ENCODE results near the gene SH3BP1.

SH3BP1 gene

DNA sequence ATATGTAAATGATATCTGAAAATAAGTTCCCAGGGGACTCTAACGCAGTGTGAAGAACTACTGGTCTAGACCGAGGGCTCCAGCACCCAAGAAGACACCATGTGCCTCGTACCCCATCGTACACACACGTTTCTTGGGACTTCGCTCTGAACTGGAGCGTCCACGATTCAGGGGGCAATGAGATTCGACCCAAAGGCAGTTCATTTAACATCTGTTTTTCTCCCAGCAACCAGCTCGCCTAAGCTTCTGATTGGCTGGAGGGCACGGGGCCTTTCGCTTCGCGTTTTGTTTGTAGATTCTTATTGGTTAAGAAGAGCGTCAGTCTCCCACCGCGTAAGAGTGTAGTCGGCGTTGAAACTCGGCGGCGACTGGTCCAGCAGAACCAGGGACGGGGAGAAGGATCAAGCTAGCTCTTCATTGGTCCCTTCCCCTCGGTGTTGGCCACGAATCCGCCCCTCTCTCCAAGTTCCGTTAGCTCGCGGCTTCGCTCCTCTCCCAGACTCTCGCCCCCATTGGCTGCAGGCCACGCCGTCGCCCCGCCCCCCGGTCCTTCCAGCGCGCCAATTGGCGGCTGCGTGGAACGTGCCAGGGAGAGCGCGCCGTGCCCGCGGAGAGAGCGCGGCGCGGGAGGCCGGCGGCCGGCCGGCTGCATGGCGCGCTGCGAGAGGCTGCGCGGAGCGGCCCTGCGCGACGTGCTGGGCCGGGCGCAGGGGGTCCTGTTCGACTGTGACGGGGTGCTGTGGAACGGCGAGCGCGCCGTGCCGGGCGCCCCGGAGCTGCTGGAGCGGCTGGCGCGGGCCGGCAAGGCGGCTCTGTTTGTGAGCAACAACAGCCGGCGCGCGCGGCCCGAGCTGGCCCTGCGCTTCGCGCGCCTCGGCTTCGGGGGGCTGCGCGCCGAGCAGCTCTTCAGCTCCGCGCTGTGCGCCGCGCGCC lies 18.9 kb downstream of the SH3BP1 start, which contains the start of gene PDXP:
Gene PDXP (plus strand): TSS at position 591 of the 933 bp plus-strand sequence. CDS start 60 bp downstream, at position 651.
- peak; percentile 99 to 100 for DNase-seq
- H3K9me3 ChIP-seq, result no peaks in the 10 kb centered on the region
- TF ChIP-seq, protein P1, sequence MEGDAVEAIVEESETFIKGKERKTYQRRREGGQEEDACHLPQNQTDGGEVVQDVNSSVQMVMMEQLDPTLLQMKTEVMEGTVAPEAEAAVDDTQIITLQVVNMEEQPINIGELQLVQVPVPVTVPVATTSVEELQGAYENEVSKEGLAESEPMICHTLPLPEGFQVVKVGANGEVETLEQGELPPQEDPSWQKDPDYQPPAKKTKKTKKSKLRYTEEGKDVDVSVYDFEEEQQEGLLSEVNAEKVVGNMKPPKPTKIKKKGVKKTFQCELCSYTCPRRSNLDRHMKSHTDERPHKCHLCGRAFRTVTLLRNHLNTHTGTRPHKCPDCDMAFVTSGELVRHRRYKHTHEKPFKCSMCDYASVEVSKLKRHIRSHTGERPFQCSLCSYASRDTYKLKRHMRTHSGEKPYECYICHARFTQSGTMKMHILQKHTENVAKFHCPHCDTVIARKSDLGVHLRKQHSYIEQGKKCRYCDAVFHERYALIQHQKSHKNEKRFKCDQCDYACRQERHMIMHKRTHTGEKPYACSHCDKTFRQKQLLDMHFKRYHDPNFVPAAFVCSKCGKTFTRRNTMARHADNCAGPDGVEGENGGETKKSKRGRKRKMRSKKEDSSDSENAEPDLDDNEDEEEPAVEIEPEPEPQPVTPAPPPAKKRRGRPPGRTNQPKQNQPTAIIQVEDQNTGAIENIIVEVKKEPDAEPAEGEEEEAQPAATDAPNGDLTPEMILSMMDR (IDR thresholded peaks at IDR 0.05), result peak in 1 of 2 experiments; percentile 14
- intact Hi-C loops (cut with DNase I; ENCODE audit: low total_unique reads), result no loop called here
- H3K4me3 ChIP-seq, result peak within 1 kb of the TSS; percentile 65 to 76
- H3K36me3 ChIP-seq, result no peaks in the 10 kb centered on the region
- peaks cover 0 to 41% (median 25%) of the 10 kb centered on the region in 4 donors for H3K4me1 ChIP-seq
- H3K27me3 ChIP-seq, result no peaks in the 10 kb centered on the region
- H3K27ac ChIP-seq, result peak within 1 kb of the TSS; percentile 64 to 83

DNA sequence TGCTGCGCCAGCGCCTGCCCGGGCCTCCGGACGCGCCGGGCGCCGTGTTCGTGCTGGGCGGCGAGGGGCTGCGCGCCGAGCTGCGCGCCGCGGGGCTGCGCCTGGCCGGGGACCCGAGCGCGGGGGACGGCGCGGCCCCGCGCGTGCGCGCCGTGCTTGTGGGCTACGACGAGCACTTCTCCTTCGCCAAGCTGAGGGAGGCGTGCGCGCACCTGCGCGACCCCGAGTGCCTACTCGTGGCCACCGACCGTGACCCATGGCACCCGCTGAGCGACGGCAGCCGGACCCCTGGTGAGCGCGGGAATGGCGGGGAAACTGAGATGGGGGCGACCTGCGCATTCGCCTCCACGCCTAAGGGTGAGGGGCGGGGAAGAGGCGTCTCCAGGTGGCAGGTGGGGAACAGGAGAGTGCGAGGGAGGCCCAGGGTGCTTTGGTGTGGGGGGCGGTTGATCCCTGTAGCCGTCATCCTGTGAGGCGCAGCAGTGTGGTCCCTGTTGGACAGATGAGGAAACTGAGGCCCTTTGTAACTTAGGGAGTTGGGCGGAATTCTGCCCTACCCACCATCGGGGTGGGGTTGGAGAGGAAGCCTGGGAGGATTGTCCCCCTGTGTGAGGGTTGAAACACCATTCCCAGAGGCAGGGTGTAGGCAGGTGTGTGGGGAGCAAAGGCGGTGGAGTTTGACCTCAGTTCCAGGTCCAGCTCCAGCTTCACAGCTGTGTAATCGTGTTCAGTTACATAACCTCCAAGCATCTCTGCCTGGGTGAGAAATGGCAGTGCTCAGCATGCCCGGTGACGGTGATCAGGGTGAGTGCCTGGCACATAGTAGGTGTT lies 19.8 kb downstream of the SH3BP1 start:
- H3K4me3 ChIP-seq, result peak overlapping the region; percentile 65 to 76
- peaks cover 0 to 41% (median 25%) of the 10 kb centered on the region in 4 donors for H3K4me1 ChIP-seq
- intact Hi-C loops (cut with DNase I; ENCODE audit: low total_unique reads), result no loop called here
- no peak for DNase-seq
- no peak overlapping the region for H3K27ac ChIP-seq
- TF ChIP-seq, protein P1 (IDR thresholded peaks at IDR 0.05), result no peak
- H3K36me3 ChIP-seq, result no peaks in the 10 kb centered on the region
- H3K27me3 ChIP-seq, result no peaks in the 10 kb centered on the region
- H3K9me3 ChIP-seq, result no peaks in the 10 kb centered on the region

DNA sequence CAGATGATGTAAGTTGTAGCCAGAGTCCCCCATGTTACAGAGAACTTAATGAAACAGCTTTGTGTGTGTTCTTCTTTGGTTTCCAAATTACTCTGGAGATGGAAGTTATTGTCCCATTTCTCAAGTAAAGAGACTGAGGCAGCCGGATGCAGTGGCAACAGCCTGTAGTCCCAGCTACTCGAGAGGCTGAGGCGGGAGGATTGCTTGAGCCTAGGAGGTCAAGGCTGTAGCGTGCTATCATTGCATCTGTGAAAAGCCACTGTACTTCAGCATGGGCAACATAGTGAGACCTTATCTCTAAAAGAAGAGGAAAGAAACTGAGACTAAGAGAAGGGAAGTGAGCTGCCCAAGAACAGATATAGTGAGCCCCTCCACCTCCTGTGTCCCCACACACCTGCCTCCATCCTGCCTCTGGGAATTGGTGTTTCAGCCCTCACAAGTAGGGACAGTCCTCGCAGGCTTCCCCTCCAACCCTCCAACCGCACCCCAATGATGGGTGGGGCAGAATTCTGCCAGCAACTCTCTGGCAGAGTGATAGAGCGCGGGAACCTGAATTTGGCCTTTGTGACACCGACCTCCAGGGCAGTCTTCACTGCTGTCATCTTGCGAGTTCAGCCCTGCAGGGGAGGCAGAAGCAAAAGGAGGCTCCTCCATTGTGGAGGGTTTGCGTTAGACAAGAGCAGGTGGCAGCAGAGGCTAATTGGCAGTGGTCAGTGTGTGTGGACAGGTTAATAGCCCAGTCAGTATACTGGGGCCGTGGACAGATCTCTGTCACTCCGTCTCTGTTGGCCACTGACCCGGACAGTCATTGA lies 20.6 kb downstream of the SH3BP1 start:
- H3K27me3 ChIP-seq, result no peaks in the 10 kb centered on the region
- no peaks in the 10 kb centered on the region for H3K36me3 ChIP-seq
- H3K4me1 ChIP-seq, result peaks cover 0 to 41% (median 25%) of the 10 kb centered on the region in 4 donors
- no peak overlapping the region for H3K27ac ChIP-seq
- DNase-seq, result no peak
- intact Hi-C loops (cut with DNase I; ENCODE audit: low total_unique reads), result no loop called here
- TF ChIP-seq, protein P1 (IDR thresholded peaks at IDR 0.05), result no peak
- no peaks in the 10 kb centered on the region for H3K9me3 ChIP-seq
- peak overlapping the region in 1 of 2 donors; percentile 65 for H3K4me3 ChIP-seq

DNA sequence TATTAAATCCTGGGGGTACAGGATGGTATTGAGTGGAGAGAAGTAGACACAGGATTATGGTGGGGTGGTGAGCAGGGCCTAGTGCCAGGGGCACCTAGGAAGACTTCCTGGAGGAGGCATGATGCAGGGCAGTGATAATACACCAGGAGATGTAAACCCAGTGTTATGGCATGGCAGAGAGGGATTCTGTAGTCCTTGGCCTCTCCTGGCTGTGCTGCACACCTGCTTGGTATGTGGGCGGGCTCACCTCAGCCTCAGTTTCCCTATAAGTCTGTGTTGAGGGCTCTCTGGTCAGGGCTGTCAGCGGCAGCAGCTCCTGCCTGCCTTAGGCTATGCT lies 21.2 kb downstream of the SH3BP1 start:
- TF ChIP-seq, protein P1 (IDR thresholded peaks at IDR 0.05), result no peak
- intact Hi-C loops (cut with DNase I; ENCODE audit: low total_unique reads), result no loop called here
- H3K27me3 ChIP-seq, result no peaks in the 10 kb centered on the region

More for the DNA sequence above, 21.2 kb downstream of the SH3BP1 start:
- Histone ChIP-seq H3K27ac (peak overlapping the region in 1 of 2 donors; percentile 49), H3K4me3 (no peak overlapping the region), H3K4me1 (peaks cover 0 to 41% (median 25%) of the 10 kb centered on the region in 4 donors), H3K9me3 (no peaks in the 10 kb centered on the region), H3K36me3 (peaks cover 0 to 4% (median 4%) of the 10 kb centered on the region in 3 donors)
- DNase-seq, result no peak

Measured in tibial artery (tissue), 4 donors.